SIG-M5 treated with dmso at 0.1 percent for 504 hours (cell line): ENCODE data around the gene MAP3K21.

Experiments
- DNase-seq: peaks from one replicate; lab custom pipeline; 2025; ENCODE audit not compliant: unreplicated experiment; lab: John Stamatoyannopoulos, UW

The MAP3K21 gene

GRCh38 chr1:233357595-233358397 is 30.3 kb downstream of the MAP3K21 start:
- no peak for DNase-seq

- DNase-seq: no peak
Observed at GRCh38 chr1:233359431-233359830, 31.9 kb downstream of the MAP3K21 start.

GRCh38 chr1:233359905-233360304 is 32.4 kb downstream of the MAP3K21 start:
- DNase-seq: no peak

- DNase-seq: no peak
Observed at GRCh38 chr1:233360525-233361102, 33.1 kb downstream of the MAP3K21 start.

- DNase-seq: no peak
Observed at GRCh38 chr1:233361876-233362275, 34.4 kb downstream of the MAP3K21 start.

- no peak for DNase-seq
Observed at GRCh38 chr1:233362743-233363142, 35.2 kb downstream of the MAP3K21 start.

- DNase-seq: no peak
Observed at GRCh38 chr1:233364026-233364425, 36.5 kb downstream of the MAP3K21 start.

- DNase-seq: no peak
Observed at GRCh38 chr1:233364695-233365539, 37.4 kb downstream of the MAP3K21 start.

GRCh38 chr1:233366575-233366974 is 39.1 kb downstream of the MAP3K21 start:
- DNase-seq: no peak

- DNase-seq: no peak
Observed at GRCh38 chr1:233367057-233367803, 39.7 kb downstream of the MAP3K21 start.

- DNase-seq: no peak
Observed at GRCh38 chr1:233368106-233368788, 40.7 kb downstream of the MAP3K21 start.

GRCh38 chr1:233368789-233369130 is 41.2 kb downstream of the MAP3K21 start:
- no peak for DNase-seq

- DNase-seq: no peak
Observed at GRCh38 chr1:233372218-233373120, 44.9 kb downstream of the MAP3K21 start.

GRCh38 chr1:233373226-233373625 is 45.7 kb downstream of the MAP3K21 start:
- DNase-seq: no peak

GRCh38 chr1:233375653-233376052 is 48.1 kb downstream of the MAP3K21 start:
- no peak for DNase-seq

GRCh38 chr1:233376382-233377110 is 49.0 kb downstream of the MAP3K21 start:
- no peak for DNase-seq

GRCh38 chr1:233379869-233380438 is 52.4 kb downstream of the MAP3K21 start:
- no peak for DNase-seq

- no peak for DNase-seq
Observed at GRCh38 chr1:233381806-233382205, 54.3 kb downstream of the MAP3K21 start.

- DNase-seq: no peak
Observed at GRCh38 chr1:233383984-233384383, 56.5 kb downstream of the MAP3K21 start.
